ENCODE data around the gene HOXB7.

GRCh38 chr17:48595278-48595999 lies 15.4 kb downstream of the HOXB7 start:
- no peak for TF ChIP-seq POLR2A (IDR thresholded peaks at IDR 0.05; ENCODE audit: low read length)
- no peak for TF ChIP-seq GATA1 (IDR thresholded peaks at IDR 0.05; ENCODE audit: low read depth, low read length)
